K562 (cell line): ENCODE measurements around the gene ISCA1. TPM values are rescaled to one million over a fixed set of nuclear protein-coding genes. Genes with fewer than 3 reads are reported as not detected.

ENCODE experiments used
- AFF4 ChIP-seq: sonication (generic); formaldehyde crosslinking; IDR thresholded peaks from 2 replicates; pipeline ENCODE4 v1.8.0; 2023; ENCODE audit warnings: mild to moderate bottlenecking, missing genetic modification reagents
- ATF2 ChIP-seq: sonication (generic); formaldehyde crosslinking; IDR thresholded peaks from 2 replicates; pipeline ENCODE4 v1.8.1; 2022; ENCODE audit warnings: missing genetic modification reagents
- ATF3 ChIP-seq, 2 experiments: fragments of 450-650 bp in 1 of 2; sonication (generic) in 1 of 2; formaldehyde crosslinking in 1 of 2; IDR thresholded peaks in 1 of 2; conservative IDR thresholded peaks in 1 of 2; 2 replicates each; pipeline versions ENCODE4 v1.6.1 to v1.8.1; 2016 to 2023; ENCODE audit warnings: mild to moderate bottlenecking in 2 of 2, moderate library complexity in 2 of 2, inconsistent platforms in 1 of 2, missing genetic modification reagents in 1 of 2
- CEBPB ChIP-seq: fragments of 450-650 bp; IDR thresholded peaks from 2 replicates; pipeline ENCODE4 v1.6.1; 2016; ENCODE audit warnings: missing genetic modification characterization, missing compliant biosample characterization
- CLOCK ChIP-seq: fragments of 250-450 bp; sonication (Bioruptor Pico); IDR thresholded peaks from 2 replicates; pipeline ENCODE4 v1.4.0; 2020; ENCODE audit warnings: mild to moderate bottlenecking, moderate library complexity, borderline replicate concordance
- CREBBP ChIP-seq: IDR thresholded peaks from one replicate; pipeline ENCODE4 v1.6.1; 2012; ENCODE audit warnings: low read depth, mild to moderate bottlenecking, control low read depth, inconsistent platforms, low read length
- HMGXB4 ChIP-seq: sonication (generic); formaldehyde crosslinking; IDR thresholded peaks from 2 replicates; pipeline ENCODE4 v1.8.1; 2023; ENCODE audit warnings: mild to moderate bottlenecking, missing genetic modification reagents
- JUN ChIP-seq, 2 experiments: sonication (generic) in 1 of 2; formaldehyde crosslinking in 1 of 2; IDR thresholded peaks; 2 replicates each; pipeline versions ENCODE4 v1.6.1 to v1.8.0; 2012 to 2022; ENCODE audit warnings: borderline replicate concordance in 2 of 2, mild to moderate bottlenecking in 2 of 2, improper control_type of control experiment in 1 of 2, low read depth in 1 of 2, low read length in 1 of 2, missing genetic modification reagents in 1 of 2
- NFRKB ChIP-seq: fragments of 450-650 bp; IDR thresholded peaks from 2 replicates; pipeline ENCODE4 v1.6.1; 2016; ENCODE audit warnings: low read depth
- TGIF2 ChIP-seq: sonication (generic); formaldehyde crosslinking; IDR thresholded peaks from 2 replicates; pipeline ENCODE4 v1.8.1; 2022; ENCODE audit warnings: mild to moderate bottlenecking, missing genetic modification reagents, moderate library complexity
- ZFPM2 ChIP-seq: fragments of 250-450 bp; sonication (Bioruptor Pico); IDR thresholded peaks from 2 replicates; pipeline ENCODE4 v1.5.1; 2022; ENCODE audit warnings: mild to moderate bottlenecking
- ZNF217 ChIP-seq: sonication (generic); formaldehyde crosslinking; IDR thresholded peaks from 2 replicates; pipeline ENCODE4 v1.8.0; 2022; ENCODE audit warnings: mild to moderate bottlenecking, missing genetic modification reagents
- ZNF24 ChIP-seq: fragments of 450-650 bp; IDR thresholded peaks from 2 replicates; pipeline ENCODE4 v1.6.1; 2016
- ZNF740 ChIP-seq, 3 experiments: fragments of 200-800 bp in 1 of 3; sonication (Bioruptor generic) in 1 of 3; sonication (generic) in 1 of 3; formaldehyde crosslinking in 1 of 3; IDR thresholded peaks; 2 replicates each; pipeline versions ENCODE4 v1.6.1 to v1.8.0; 2016 to 2022; ENCODE audit warnings: mild to moderate bottlenecking in 2 of 3, missing compliant biosample characterization in 2 of 3, missing genetic modification characterization in 2 of 3, missing genetic modification reagents in 1 of 3
- polyA plus RNA-seq, 8 experiments: library from polyadenylated mRNA; depleted of rRNA in 4 of 8; stranded (reverse) in 5 of 8; unstranded in 3 of 8; fragments of >200 nt; fragmentation: Nextera tagmentation in 2 of 8; fragmentation: Illumina TruSeq in 1 of 8; extraction: Ambion mirVana in 2 of 8; extraction: Trizol in 1 of 8; gene quantifications; 2 replicates each; pipeline versions ENCODE4 v1.2.1 to v1.2.3, GENCODE V29; 2011 to 2014; ENCODE audit warnings: inconsistent platforms in 1 of 8, missing spikeins in 1 of 8
- total RNA-seq, 7 experiments: library from RNA; depleted of rRNA in 6 of 7; stranded (reverse); fragments of >200 nt in 6 of 7; fragmentation: Illumina TruSeq in 2 of 7; extraction: Trizol in 2 of 7; gene quantifications; 2 replicates each; pipeline versions ENCODE4 v1.2.1 to v1.2.3, GENCODE V29; 2011 to 2021; ENCODE audit warnings: low replicate concordance in 1 of 7

The ISCA1 gene
- total and polyA plus RNA-seq, 9 of the 15 experiments (the other 6 are each of a cell fraction or from before 2014, with no cell fraction given) = 6.5 to 27.1 (median 20.0) TPM

GRCh38 chr9:86287013-86287412 lies 4.7 kb upstream of the ISCA1 start (continued):
- TF ChIP-seq JUN (IDR thresholded peaks at IDR 0.05; ENCODE audit: borderline replicate concordance, low read depth, low read length) = 0 out of 2 replicates have a peak, but pooled peaks have one; percentile 23
- TF ChIP-seq JUN (CRISPR knock-in tag; IDR thresholded peaks at IDR 0.05; ENCODE audit: borderline replicate concordance) = no peak
- peak; percentile 95 for TF ChIP-seq ATF3 (IDR thresholded peaks at IDR 0.05)
- no peak for TF ChIP-seq ATF3 (CRISPR knock-in tag; conservative IDR thresholded peaks at IDR 0.05)
- no peak for TF ChIP-seq TGIF2
- peak; percentile 14; the same call in 1 of the 2 replicates for TF ChIP-seq NFRKB
- TF ChIP-seq CREBBP = no peak
- no peak for TF ChIP-seq HMGXB4 (CRISPR knock-in tag)
- TF ChIP-seq ZNF217 (CRISPR knock-in tag) = no peak
- TF ChIP-seq CEBPB = peak; percentile 94
- no peak for TF ChIP-seq ZFPM2
- TF ChIP-seq ZNF24 = peak; percentile 75
- no peak for TF ChIP-seq ZNF740 (CRISPR knock-in tag; IDR thresholded peaks at IDR 0.05)
- TF ChIP-seq ZNF740 (tag; IDR thresholded peaks at IDR 0.05) = 0 out of 4 replicates have a peak, but pooled peaks of 1 of the 2 experiments have one; percentile 33
- TF ChIP-seq CLOCK (CRISPR knock-in tag) = no peak
- TF ChIP-seq ATF2 (CRISPR knock-in tag) = no peak
- no peak for TF ChIP-seq AFF4 (CRISPR knock-in tag)
